HepG2 (cell line): Measurements from ENCODE around the gene PRR29. TPM values are rescaled to one million over a fixed set of nuclear protein-coding genes. Genes with fewer than 3 reads are reported as not detected.

Experiments
- FOXA1 ChIP-seq, 2 experiments: fragments of 450-650 bp in 1 of 2; sonication (generic) in 1 of 2; formaldehyde crosslinking in 1 of 2; IDR thresholded peaks; 2 replicates each; pipeline versions ENCODE4 v1.4.0 to v1.6.1; 2016 to 2020; ENCODE audit warnings: missing genetic modification reagents in 1 of 2
- KAT2B ChIP-seq: fragments of 150-350 bp; IDR thresholded peaks from 2 replicates; pipeline ENCODE4 v1.6.1; 2014; ENCODE audit warnings: low read depth, low read length, borderline replicate concordance
- KLF9 ChIP-seq: IDR thresholded peaks from 2 replicates; pipeline ENCODE4 v1.6.1; 2016; ENCODE audit warnings: low read depth
- NFYC ChIP-seq: IDR thresholded peaks from 2 replicates; pipeline ENCODE4 v1.6.1; 2016; ENCODE audit warnings: missing genetic modification reagents, missing compliant biosample characterization
- RARG ChIP-seq: sonication (generic); formaldehyde crosslinking; IDR thresholded peaks from 2 replicates; pipeline ENCODE4 v1.4.0; 2020; ENCODE audit warnings: low read depth, mild to moderate bottlenecking, missing genetic modification reagents
- REL ChIP-seq: sonication (generic); formaldehyde crosslinking; conservative IDR thresholded peaks from 2 replicates; pipeline ENCODE4 v1.8.0; 2022; ENCODE audit warnings: mild to moderate bottlenecking, missing genetic modification reagents, moderate library complexity
- RFX1 ChIP-seq: fragments of 450-650 bp; IDR thresholded peaks from 2 replicates; pipeline ENCODE4 v1.6.1; 2017
- ZNF101 ChIP-seq: sonication (generic); formaldehyde crosslinking; IDR thresholded peaks from 2 replicates; pipeline ENCODE4 v1.4.0; 2020; ENCODE audit warnings: mild to moderate bottlenecking, low read depth, missing genetic modification reagents, borderline replicate concordance
- ZNF430 ChIP-seq: sonication (generic); formaldehyde crosslinking; IDR thresholded peaks from 2 replicates; pipeline ENCODE4 v1.9.0; 2021; ENCODE audit warnings: mild to moderate bottlenecking, missing genetic modification reagents
- ZNF546 ChIP-seq: sonication (generic); formaldehyde crosslinking; conservative IDR thresholded peaks from 2 replicates; pipeline ENCODE4 v1.8.1; 2023; ENCODE audit warnings: mild to moderate bottlenecking, missing genetic modification reagents
- ZNF574 ChIP-seq: sonication (generic); formaldehyde crosslinking; IDR thresholded peaks from 2 replicates; pipeline ENCODE4 v1.4.0; 2020; ENCODE audit warnings: missing genetic modification reagents
- ZNF614 ChIP-seq: IDR thresholded peaks from 2 replicates; pipeline ENCODE4 v1.6.1; 2018; ENCODE audit warnings: missing biosample characterization, missing genetic modification reagents, inconsistent platforms, borderline replicate concordance
- ZNF703 ChIP-seq: sonication (generic); formaldehyde crosslinking; IDR thresholded peaks from 2 replicates; pipeline ENCODE4 v1.5.1; 2020; ENCODE audit warnings: missing genetic modification reagents, mild to moderate bottlenecking, moderate library complexity, borderline replicate concordance
- ZNF713 ChIP-seq: sonication (generic); formaldehyde crosslinking; IDR thresholded peaks from 2 replicates; pipeline ENCODE4 v1.4.0; 2020; ENCODE audit warnings: mild to moderate bottlenecking, missing genetic modification reagents
- ZNF781 ChIP-seq: sonication (generic); formaldehyde crosslinking; IDR thresholded peaks from 2 replicates; pipeline ENCODE4 v1.5.1; 2020; ENCODE audit warnings: borderline replicate concordance, mild to moderate bottlenecking, missing genetic modification reagents; ENCODE audit errors: not compliant biosample characterization
- ZSCAN12 ChIP-seq: sonication (generic); formaldehyde crosslinking; IDR thresholded peaks from 2 replicates; pipeline ENCODE4 v1.9.0; 2021; ENCODE audit warnings: mild to moderate bottlenecking, missing genetic modification reagents
- polyA plus RNA-seq, 8 experiments: library from polyadenylated mRNA; depleted of rRNA in 3 of 8; stranded (reverse) in 7 of 8; unstranded in 1 of 8; fragments of >200 nt; fragmentation: Illumina TruSeq in 4 of 8; extraction: Trizol in 4 of 8; gene quantifications; 2 replicates each; pipeline versions ENCODE4 v1.2.1 to v1.2.3, GENCODE V29; 2011 to 2016; ENCODE audit warnings: low read depth in 4 of 8, missing spikeins in 1 of 8, mixed read lengths in 1 of 8; ENCODE audit not compliant: insufficient read depth in 1 of 8
- total RNA-seq, 5 experiments: library from RNA; depleted of rRNA; stranded (reverse); fragments of >200 nt; fragmentation: Illumina TruSeq; extraction: Trizol; gene quantifications; 2 replicates each; pipeline ENCODE4 v1.2.3, GENCODE V29; 2016; ENCODE audit warnings: low read depth in 1 of 5
- TF ChIP-seq, protein P1 (sequence below): sonication (generic); formaldehyde crosslinking; IDR thresholded peaks from 2 replicates; pipeline ENCODE4 v1.5.1; 2020; ENCODE audit warnings: missing genetic modification reagents, mild to moderate bottlenecking, borderline replicate concordance
- TF ChIP-seq, protein P2 (sequence below): IDR thresholded peaks from 2 replicates; pipeline ENCODE4 v1.6.1; 2016; ENCODE audit warnings: missing biosample characterization, missing genetic modification reagents, low read depth
- TF ChIP-seq, protein P3 (sequence below): sonication (generic); formaldehyde crosslinking; IDR thresholded peaks from 2 replicates; pipeline ENCODE4 v1.4.0; 2020; ENCODE audit warnings: mild to moderate bottlenecking, missing genetic modification reagents
- TF ChIP-seq, protein P4 (sequence below): sonication (generic); formaldehyde crosslinking; IDR thresholded peaks from 2 replicates; pipeline ENCODE4 v1.4.0; 2020; ENCODE audit warnings: low read depth, mild to moderate bottlenecking, missing genetic modification reagents

PRR29 gene
- total and polyA plus RNA-seq, 2 of the 13 experiments (the other 11 are each of a cell fraction or from before 2014, with no cell fraction given), result 0.07 to 0.20 TPM

DNA sequence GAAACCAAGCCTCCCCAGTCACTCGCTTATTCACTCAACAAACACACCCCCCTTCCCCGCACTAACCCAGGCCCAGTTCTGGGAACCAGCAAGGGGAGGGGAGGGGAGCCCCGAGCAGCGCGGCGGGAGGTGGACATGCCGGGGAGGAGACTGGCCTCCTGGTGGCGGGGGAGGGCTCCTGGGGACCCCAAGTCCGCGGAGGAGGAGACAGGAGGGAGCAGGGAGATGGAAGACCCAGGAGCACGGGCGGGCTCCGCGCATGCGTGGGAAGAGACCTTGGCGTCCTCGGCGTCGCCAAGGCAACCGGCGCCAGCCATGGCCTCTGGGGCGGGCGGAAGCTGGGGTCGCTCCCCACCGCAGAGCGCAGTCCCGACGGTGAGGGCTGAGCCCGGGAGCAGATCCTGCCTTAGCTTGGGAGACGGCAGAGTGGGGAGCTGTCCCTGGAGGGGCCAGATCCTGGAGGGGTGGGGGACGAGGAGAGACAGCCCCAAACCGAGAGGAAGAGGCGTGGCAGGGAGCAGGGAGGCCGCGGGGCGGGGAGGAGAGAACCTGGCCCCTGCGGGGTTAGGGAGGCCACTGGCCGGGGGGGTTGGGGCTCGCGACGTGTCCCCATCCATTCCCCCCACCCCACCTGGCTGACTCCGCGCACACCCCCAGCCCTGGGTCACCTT, at the start of gene PRR29 (continued):
- 0 out of 2 replicates have a peak, but pooled peaks have one; percentile 56 for TF ChIP-seq ZNF546
- no peak for TF ChIP-seq KAT2B
- TF ChIP-seq, protein P1, sequence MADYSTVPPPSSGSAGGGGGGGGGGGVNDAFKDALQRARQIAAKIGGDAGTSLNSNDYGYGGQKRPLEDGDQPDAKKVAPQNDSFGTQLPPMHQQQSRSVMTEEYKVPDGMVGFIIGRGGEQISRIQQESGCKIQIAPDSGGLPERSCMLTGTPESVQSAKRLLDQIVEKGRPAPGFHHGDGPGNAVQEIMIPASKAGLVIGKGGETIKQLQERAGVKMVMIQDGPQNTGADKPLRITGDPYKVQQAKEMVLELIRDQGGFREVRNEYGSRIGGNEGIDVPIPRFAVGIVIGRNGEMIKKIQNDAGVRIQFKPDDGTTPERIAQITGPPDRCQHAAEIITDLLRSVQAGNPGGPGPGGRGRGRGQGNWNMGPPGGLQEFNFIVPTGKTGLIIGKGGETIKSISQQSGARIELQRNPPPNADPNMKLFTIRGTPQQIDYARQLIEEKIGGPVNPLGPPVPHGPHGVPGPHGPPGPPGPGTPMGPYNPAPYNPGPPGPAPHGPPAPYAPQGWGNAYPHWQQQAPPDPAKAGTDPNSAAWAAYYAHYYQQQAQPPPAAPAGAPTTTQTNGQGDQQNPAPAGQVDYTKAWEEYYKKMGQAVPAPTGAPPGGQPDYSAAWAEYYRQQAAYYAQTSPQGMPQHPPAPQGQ (CRISPR knock-in tag), result no peak
- TF ChIP-seq, protein P2, sequence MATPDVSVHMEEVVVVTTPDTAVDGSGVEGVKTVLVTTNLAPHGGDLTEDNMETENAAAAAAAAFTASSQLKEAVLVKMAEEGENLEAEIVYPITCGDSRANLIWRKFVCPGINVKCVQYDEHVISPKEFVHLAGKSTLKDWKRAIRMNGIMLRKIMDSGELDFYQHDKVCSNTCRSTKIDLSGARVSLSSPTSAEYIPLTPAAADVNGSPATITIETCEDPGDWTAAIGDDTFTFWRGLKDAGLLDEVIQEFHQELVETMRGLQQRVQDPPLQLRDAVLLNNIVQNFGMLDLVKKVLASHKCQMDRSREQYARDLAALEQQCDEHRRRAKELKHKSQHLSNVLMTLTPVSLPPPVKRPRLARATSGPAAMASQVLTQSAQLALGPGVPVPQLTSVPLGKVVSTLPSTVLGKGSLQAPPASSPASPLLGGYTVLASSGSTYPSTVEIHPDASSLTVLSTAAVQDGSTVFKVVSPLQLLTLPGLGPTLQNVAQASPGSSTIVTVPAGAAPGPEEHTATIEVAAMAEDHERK (CRISPR knock-in tag), result no peak
- no peak for TF ChIP-seq ZNF574 (CRISPR knock-in tag)
- TF ChIP-seq FOXA1 (IDR thresholded peaks at IDR 0.05), result no peak
- TF ChIP-seq FOXA1 (CRISPR knock-in tag; IDR thresholded peaks at IDR 0.05), result no peak
- no peak for TF ChIP-seq REL (CRISPR knock-in tag)
- TF ChIP-seq ZSCAN12 (CRISPR knock-in tag), result no peak
- no peak for TF ChIP-seq NFYC (CRISPR knock-in tag)
- no peak for TF ChIP-seq ZNF713
- TF ChIP-seq KLF9 (CRISPR knock-in tag), result no peak
- no peak for TF ChIP-seq ZNF781 (CRISPR knock-in tag)
- TF ChIP-seq ZNF430 (CRISPR knock-in tag), result no peak
- TF ChIP-seq ZNF614 (CRISPR knock-in tag), result 0 out of 2 replicates have a peak, but pooled peaks have one; percentile 37
- no peak for TF ChIP-seq ZNF703 (CRISPR knock-in tag)
- TF ChIP-seq RFX1, result peak; percentile 94
- no peak for TF ChIP-seq RARG (CRISPR knock-in tag)
- TF ChIP-seq, protein P3, sequence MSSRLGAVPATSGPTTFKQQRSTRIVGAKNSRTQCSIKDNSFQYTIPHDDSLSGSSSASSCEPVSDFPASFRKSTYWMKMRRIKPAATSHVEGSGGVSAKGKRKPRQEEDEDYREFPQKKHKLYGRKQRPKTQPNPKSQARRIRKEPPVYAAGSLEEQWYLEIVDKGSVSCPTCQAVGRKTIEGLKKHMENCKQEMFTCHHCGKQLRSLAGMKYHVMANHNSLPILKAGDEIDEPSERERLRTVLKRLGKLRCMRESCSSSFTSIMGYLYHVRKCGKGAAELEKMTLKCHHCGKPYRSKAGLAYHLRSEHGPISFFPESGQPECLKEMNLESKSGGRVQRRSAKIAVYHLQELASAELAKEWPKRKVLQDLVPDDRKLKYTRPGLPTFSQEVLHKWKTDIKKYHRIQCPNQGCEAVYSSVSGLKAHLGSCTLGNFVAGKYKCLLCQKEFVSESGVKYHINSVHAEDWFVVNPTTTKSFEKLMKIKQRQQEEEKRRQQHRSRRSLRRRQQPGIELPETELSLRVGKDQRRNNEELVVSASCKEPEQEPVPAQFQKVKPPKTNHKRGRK (CRISPR knock-in tag), result no peak
- TF ChIP-seq ZNF101 (CRISPR knock-in tag), result no peak
- TF ChIP-seq, protein P4, sequence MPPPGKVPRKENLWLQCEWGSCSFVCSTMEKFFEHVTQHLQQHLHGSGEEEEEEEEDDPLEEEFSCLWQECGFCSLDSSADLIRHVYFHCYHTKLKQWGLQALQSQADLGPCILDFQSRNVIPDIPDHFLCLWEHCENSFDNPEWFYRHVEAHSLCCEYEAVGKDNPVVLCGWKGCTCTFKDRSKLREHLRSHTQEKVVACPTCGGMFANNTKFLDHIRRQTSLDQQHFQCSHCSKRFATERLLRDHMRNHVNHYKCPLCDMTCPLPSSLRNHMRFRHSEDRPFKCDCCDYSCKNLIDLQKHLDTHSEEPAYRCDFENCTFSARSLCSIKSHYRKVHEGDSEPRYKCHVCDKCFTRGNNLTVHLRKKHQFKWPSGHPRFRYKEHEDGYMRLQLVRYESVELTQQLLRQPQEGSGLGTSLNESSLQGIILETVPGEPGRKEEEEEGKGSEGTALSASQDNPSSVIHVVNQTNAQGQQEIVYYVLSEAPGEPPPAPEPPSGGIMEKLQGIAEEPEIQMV (CRISPR knock-in tag), result 0 out of 2 replicates have a peak, but pooled peaks have one; percentile 56
